NCI-H2029 treated with DMSO at 0.1 percent for 48 hours (cell line): ENCODE measurements around the gene NFASC.

Experiments
- DNase-seq: peaks from one replicate; lab custom pipeline; 2025; lab: John Stamatoyannopoulos, UW

The NFASC gene

GRCh38 chr1:204870160-204870912 lies at the start of gene NFASC:
NFASC (plus strand) TSS chr1:204870862; CDS start chr1:204944316, 73,454 bp downstream.
- no peak for DNase-seq

- no peak for DNase-seq
Measured at GRCh38 chr1:204821476-204821875, 49.2 kb upstream of the NFASC start.

- DNase-seq: no peak
Measured at GRCh38 chr1:204821924-204822323, 48.7 kb upstream of the NFASC start.

- no peak for DNase-seq
Measured at GRCh38 chr1:204826970-204827369, 43.7 kb upstream of the NFASC start.

GRCh38 chr1:204828352-204828850 lies 42.3 kb upstream of the NFASC start:
- no peak for DNase-seq

GRCh38 chr1:204829133-204829825 lies 41.4 kb upstream of the NFASC start:
- DNase-seq: no peak

- DNase-seq: peak; percentile 35
Measured at GRCh38 chr1:204830747-204831146, 39.9 kb upstream of the NFASC start.

- DNase-seq: no peak
Measured at GRCh38 chr1:204831186-204831585, 39.5 kb upstream of the NFASC start.

- no peak for DNase-seq
Measured at GRCh38 chr1:204834336-204834735, 36.3 kb upstream of the NFASC start.

- no peak for DNase-seq
Measured at GRCh38 chr1:204834752-204835151, 35.9 kb upstream of the NFASC start.

- DNase-seq: no peak
Measured at GRCh38 chr1:204835737-204836136, 34.9 kb upstream of the NFASC start.

GRCh38 chr1:204836856-204837255 lies 33.8 kb upstream of the NFASC start:
- DNase-seq: no peak

GRCh38 chr1:204837440-204838084 lies 33.1 kb upstream of the NFASC start:
- DNase-seq: no peak

GRCh38 chr1:204841316-204841715 lies 29.3 kb upstream of the NFASC start:
- no peak for DNase-seq

GRCh38 chr1:204841798-204842197 lies 28.9 kb upstream of the NFASC start:
- peak; percentile 30 for DNase-seq

GRCh38 chr1:204842369-204842768 lies 28.3 kb upstream of the NFASC start:
- DNase-seq: no peak

- DNase-seq: no peak
Measured at GRCh38 chr1:204842892-204843291, 27.8 kb upstream of the NFASC start.

- DNase-seq: peak; percentile 83
Measured at GRCh38 chr1:204846546-204846945, 24.1 kb upstream of the NFASC start.

- DNase-seq: no peak
Measured at GRCh38 chr1:204848579-204848978, 22.1 kb upstream of the NFASC start.

- DNase-seq: no peak
Measured at GRCh38 chr1:204852854-204853253, 17.8 kb upstream of the NFASC start.

GRCh38 chr1:204853436-204853835 lies 17.2 kb upstream of the NFASC start:
- DNase-seq: no peak

GRCh38 chr1:204854286-204854685 lies 16.4 kb upstream of the NFASC start:
- no peak for DNase-seq

GRCh38 chr1:204858363-204858821 lies 12.3 kb upstream of the NFASC start:
- no peak for DNase-seq
